Spinal cord (tissue), 4 donors: ENCODE measurements around the gene IFI16. TPM values are rescaled to one million over a fixed set of nuclear protein-coding genes. Genes with fewer than 3 reads are reported as not detected.

ENCODE experiments used
- polyA plus RNA-seq, 2 donors: library from polyadenylated mRNA; unstranded; fragments of 120-200 nt; gene quantifications; one replicate each; pipeline ENCODE4 v1.2.1, GENCODE V29; 2013; ENCODE audit not compliant: insufficient read length in 2 of 2
- total RNA-seq, 2 donors: library from RNA; depleted of rRNA in 1 of 2; stranded (reverse); fragments of 120-200 nt in 1 of 2; fragments of >200 nt in 1 of 2; gene quantifications; one replicate each; pipeline versions ENCODE4 v1.2.3 to v1.2.4, GENCODE V29; 2013 to 2014

IFI16 gene
- total and polyA plus RNA-seq, 4 donors = 23.9 to 34.7 (median 31.0) TPM

Other genes starting within 250 kb of the IFI16 start
- gene OR6N1, start 237.7 kb upstream of the IFI16 start, total RNA-seq = not detected
- gene OR6N1, start 237.7 kb upstream of the IFI16 start, polyA plus RNA-seq = not detected
- gene OR6N2, start 228.7 kb upstream of the IFI16 start, total RNA-seq = not detected
- not detected for gene OR6N2, start 228.7 kb upstream of the IFI16 start, polyA plus RNA-seq
- 10 to 100 TPM in 1 of 2 donors, 1 to 10 TPM in 1; 4.4 to 38.1 TPM for gene MNDA, start 178.6 kb upstream of the IFI16 start, total RNA-seq
- 1 to 10 TPM; 3.3 to 5.0 TPM for gene MNDA, start 178.6 kb upstream of the IFI16 start, polyA plus RNA-seq
- gene PYHIN1, start 78.4 kb upstream of the IFI16 start, total RNA-seq = under 1 TPM in 1 of 2 donors, not detected in 1; 0.30 TPM
- not detected for gene PYHIN1, start 78.4 kb upstream of the IFI16 start, polyA plus RNA-seq
- gene AIM2, start 66.9 kb downstream of the IFI16 start, total RNA-seq = 1 to 10 TPM; 1.5 to 2.8 TPM
- 1 to 10 TPM; 3.4 to 4.3 TPM for gene AIM2, start 66.9 kb downstream of the IFI16 start, polyA plus RNA-seq
- gene CADM3, start 161.7 kb downstream of the IFI16 start, total RNA-seq = 100 to 1,000 TPM in 1 of 2 donors, 10 to 100 TPM in 1; 46.4 to 120 TPM
- gene CADM3, start 161.7 kb downstream of the IFI16 start, polyA plus RNA-seq = 100 to 1,000 TPM; 243 to 263 TPM
- gene ACKR1, start 195.0 kb downstream of the IFI16 start, total RNA-seq = 1 to 10 TPM; 3.5 to 6.1 TPM
- gene ACKR1, start 195.0 kb downstream of the IFI16 start, polyA plus RNA-seq = 10 to 100 TPM; 21.6 to 26.8 TPM